ENCODE results near the gene C1orf122.
A peak's percentile ranks its signal among the peaks of the same experiment; 100 is the strongest.

The C1orf122 gene

GRCh38 chr1:37792943-37793686 is 14.5 kb upstream of the C1orf122 start:
- DNase-seq (ENCODE audit: low read depth): no peak
- H3K4me3 ChIP-seq (ENCODE audit: low read depth, low read length): peak overlapping the region; percentile 57
- no peak for TF ChIP-seq CTCF (conservative IDR thresholded peaks at IDR 0.05; ENCODE audit: low read depth, low read length)

DNA sequence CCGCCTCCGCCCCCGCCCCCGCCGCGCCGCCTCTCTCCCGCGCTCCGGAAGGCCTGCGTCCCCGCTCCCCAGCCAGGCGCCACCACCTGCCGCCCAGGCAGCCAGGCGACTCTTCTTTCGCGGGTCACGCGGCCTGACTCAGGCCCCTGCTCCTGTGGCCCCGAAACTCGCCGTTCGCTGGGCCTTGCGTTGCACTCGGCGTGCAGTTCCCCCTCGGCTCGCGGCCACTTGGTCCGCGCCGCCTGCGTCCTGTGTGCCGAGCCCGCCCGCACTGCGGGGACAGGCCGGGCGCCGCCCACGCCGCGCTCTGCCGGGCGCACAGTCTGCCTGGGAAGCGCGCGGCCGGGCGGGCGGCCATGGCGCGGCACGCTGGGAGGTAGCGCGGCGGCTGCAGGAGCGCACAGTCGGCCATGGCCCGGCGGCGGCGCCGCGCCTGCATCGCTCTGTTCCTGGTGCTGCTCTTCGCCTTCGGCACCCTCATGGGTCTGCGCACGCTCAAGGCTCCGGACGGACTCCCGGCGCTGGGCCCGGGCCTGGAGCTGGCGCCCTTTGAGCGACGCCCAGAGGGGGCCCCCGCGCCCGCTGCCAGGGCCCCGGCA is 13.7 kb upstream of the C1orf122 start, which contains the start of gene MANEAL:
Gene MANEAL (plus strand): TSS at position 75 of the 599 bp plus-strand sequence. CDS start 336 bp downstream, at position 411.
- peak; percentile 67 for DNase-seq (ENCODE audit: low read depth)
- TF ChIP-seq CTCF (conservative IDR thresholded peaks at IDR 0.05; ENCODE audit: low read depth, low read length): no peak
- H3K4me3 ChIP-seq (ENCODE audit: low read depth, low read length): peak within 1 kb of the TSS; percentile 57

DNA sequence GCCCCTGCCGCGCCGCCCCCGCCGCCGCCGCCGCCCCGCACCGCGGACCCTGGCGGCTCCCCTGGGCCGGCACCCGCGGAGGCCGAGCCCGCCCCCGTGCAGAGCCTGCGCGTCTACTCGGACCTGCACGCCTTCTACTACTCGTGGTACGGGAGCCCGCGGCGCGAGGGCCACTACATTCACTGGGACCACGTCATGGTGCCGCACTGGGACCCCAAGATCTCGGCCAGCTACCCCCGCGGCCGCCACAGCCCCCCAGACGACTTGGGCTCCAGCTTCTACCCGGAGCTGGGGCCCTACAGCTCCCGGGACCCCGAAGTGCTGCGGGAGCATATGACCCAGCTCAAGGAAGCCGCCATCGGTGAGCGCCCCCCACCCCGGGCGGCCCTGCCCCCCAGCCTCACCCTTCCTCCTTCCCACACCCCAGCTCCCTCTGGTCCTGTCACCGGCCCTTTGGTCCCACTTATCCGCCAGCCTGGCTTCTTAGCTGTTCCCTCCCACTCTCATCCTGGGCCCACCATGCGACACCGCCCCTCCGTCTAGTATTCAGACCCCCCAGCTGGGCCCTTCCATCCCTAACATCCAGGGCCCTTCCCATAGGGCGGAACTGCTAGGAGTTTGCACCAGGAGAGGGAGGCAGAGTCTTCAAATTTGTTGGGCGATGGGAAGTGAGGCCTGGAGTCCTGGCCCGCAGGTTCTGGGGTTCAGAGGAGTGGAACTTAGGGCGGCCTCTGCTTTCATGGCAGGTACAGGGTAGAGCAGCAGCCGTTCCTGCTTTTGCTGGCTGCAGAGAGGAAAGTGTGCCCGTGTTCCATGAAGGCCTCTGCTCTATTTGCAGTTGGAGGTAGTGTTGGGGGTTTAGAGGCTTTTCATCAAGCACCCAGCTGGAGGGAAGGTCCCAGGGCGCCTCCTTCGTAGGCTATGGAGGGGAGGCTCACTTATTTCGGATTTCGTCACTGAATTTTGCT is 12.9 kb upstream of the C1orf122 start:
- H3K4me3 ChIP-seq (ENCODE audit: low read depth, low read length): no peak overlapping the region
- no peak for TF ChIP-seq CTCF (conservative IDR thresholded peaks at IDR 0.05; ENCODE audit: low read depth, low read length)

GRCh38 chr1:37795340-37796125 is 12.1 kb upstream of the C1orf122 start:
- H3K4me3 ChIP-seq (ENCODE audit: low read depth, low read length): no peak overlapping the region
- TF ChIP-seq CTCF (conservative IDR thresholded peaks at IDR 0.05; ENCODE audit: low read depth, low read length): no peak
- DNase-seq (ENCODE audit: low read depth): peak; percentile 65

More for the DNA sequence above, 12.9 kb upstream of the C1orf122 start:
- no peak for DNase-seq (ENCODE audit: low read depth)

DNA sequence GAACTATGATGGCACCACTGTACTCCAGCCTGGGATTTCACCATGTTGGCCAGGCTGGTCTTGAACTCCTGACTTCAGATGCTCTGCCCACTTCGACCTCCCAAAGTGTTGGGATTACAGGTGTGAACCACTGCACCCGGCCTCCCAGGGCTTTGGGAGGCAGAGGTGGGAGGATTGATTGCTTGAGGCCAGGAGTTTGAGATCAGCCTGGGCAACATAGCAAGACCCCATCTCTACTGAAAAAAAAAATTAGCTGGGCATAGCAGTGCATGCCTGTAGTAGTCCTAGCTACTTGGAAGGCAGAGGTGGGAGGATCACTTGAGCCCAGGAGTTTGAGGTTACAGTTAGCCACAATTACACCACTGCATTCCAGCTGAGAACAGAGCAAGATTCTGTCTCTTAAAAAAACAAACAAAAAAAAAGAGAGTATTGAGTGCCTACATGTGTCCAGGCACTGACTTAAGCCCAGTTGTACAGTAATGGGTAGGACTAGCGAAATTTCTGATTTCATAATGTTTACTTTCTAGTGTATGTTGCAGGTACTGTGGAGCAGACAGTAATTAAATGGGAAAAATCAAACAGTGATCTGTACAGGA is 9.7 kb upstream of the C1orf122 start:
- H3K4me3 ChIP-seq (ENCODE audit: low read depth, low read length): no peak overlapping the region
- DNase-seq (ENCODE audit: low read depth): peak; percentile 92
- TF ChIP-seq CTCF (conservative IDR thresholded peaks at IDR 0.05; ENCODE audit: low read depth, low read length): no peak

- no peak for DNase-seq (ENCODE audit: low read depth)
- no peak for TF ChIP-seq CTCF (conservative IDR thresholded peaks at IDR 0.05; ENCODE audit: low read depth, low read length)
Observed at GRCh38 chr1:37802439-37802838, 5.2 kb upstream of the C1orf122 start.

More at GRCh38 chr1:37802439-37802838, 5.2 kb upstream of the C1orf122 start:
- no peak overlapping the region for H3K4me3 ChIP-seq (ENCODE audit: low read depth, low read length)
